ENCODE data around the gene HSPBP1. TPM values are rescaled to one million over a fixed set of nuclear protein-coding genes. Genes with fewer than 3 reads are reported as not detected.
A peak's percentile ranks its signal among the peaks of the same experiment; 100 is the strongest.

Gene HSPBP1
- total and polyA plus RNA-seq, 2 of the 13 experiments (the other 11 are each of a cell fraction or from before 2014, with no cell fraction given): 22.3 to 33.7 TPM

- TF ChIP-seq, protein P1, sequence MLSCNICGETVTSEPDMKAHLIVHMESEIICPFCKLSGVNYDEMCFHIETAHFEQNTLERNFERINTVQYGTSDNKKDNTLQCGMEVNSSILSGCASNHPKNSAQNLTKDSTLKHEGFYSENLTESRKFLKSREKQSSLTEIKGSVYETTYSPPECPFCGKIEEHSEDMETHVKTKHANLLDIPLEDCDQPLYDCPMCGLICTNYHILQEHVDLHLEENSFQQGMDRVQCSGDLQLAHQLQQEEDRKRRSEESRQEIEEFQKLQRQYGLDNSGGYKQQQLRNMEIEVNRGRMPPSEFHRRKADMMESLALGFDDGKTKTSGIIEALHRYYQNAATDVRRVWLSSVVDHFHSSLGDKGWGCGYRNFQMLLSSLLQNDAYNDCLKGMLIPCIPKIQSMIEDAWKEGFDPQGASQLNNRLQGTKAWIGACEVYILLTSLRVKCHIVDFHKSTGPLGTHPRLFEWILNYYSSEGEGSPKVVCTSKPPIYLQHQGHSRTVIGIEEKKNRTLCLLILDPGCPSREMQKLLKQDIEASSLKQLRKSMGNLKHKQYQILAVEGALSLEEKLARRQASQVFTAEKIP (CRISPR knock-in tag; IDR thresholded peaks at IDR 0.05; ENCODE audit: borderline replicate concordance): no peak
- TF ChIP-seq ZNF607 (CRISPR knock-in tag; IDR thresholded peaks at IDR 0.05; ENCODE audit: borderline replicate concordance): peak; percentile 82
- no peak for TF ChIP-seq FOXA1 (IDR thresholded peaks at IDR 0.05)
- peak; percentile 79 for TF ChIP-seq FOXA1 (CRISPR knock-in tag; IDR thresholded peaks at IDR 0.05)
- TF ChIP-seq HNF1A (IDR thresholded peaks at IDR 0.05; ENCODE audit: low read depth): peak; percentile 62
- TF ChIP-seq HNF1A (CRISPR knock-in tag; IDR thresholded peaks at IDR 0.05; ENCODE audit: borderline replicate concordance): peak; percentile 66
- TF ChIP-seq PHF5A (CRISPR knock-in tag; IDR thresholded peaks at IDR 0.05; ENCODE audit: low read depth, unreplicated experiment): peak; percentile 99
- TF ChIP-seq ZBTB8A (CRISPR knock-in tag; IDR thresholded peaks at IDR 0.05; ENCODE audit: borderline replicate concordance, low read depth): no peak
- peak; percentile 79 for TF ChIP-seq NCOA1 (CRISPR knock-in tag; IDR thresholded peaks at IDR 0.05)
- peak; percentile 50; the same call in 1 of the 2 replicates for TF ChIP-seq TBX3 (IDR thresholded peaks at IDR 0.05; ENCODE audit: borderline replicate concordance)
- peak; percentile 59; the same call in 1 of the 2 replicates for TF ChIP-seq ZNF614 (CRISPR knock-in tag; IDR thresholded peaks at IDR 0.05; ENCODE audit: borderline replicate concordance)
- peak; percentile 82; the same call in 1 of the 2 replicates for TF ChIP-seq NFKBIZ (CRISPR knock-in tag; IDR thresholded peaks at IDR 0.05)
- TF ChIP-seq, protein P2, sequence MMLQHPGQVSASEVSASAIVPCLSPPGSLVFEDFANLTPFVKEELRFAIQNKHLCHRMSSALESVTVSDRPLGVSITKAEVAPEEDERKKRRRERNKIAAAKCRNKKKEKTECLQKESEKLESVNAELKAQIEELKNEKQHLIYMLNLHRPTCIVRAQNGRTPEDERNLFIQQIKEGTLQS (CRISPR knock-in tag; IDR thresholded peaks at IDR 0.05): peak; percentile 87
- peak; percentile 94 for TF ChIP-seq HOXA5 (CRISPR knock-in tag; IDR thresholded peaks at IDR 0.05)
- TF ChIP-seq ZNF883 (CRISPR knock-in tag; IDR thresholded peaks at IDR 0.05; ENCODE audit: not compliant biosample characterization): peak; percentile 65
- TF ChIP-seq ZNF274 (CRISPR knock-in tag; IDR thresholded peaks at IDR 0.05): peak; percentile 79
- TF ChIP-seq, protein P3, sequence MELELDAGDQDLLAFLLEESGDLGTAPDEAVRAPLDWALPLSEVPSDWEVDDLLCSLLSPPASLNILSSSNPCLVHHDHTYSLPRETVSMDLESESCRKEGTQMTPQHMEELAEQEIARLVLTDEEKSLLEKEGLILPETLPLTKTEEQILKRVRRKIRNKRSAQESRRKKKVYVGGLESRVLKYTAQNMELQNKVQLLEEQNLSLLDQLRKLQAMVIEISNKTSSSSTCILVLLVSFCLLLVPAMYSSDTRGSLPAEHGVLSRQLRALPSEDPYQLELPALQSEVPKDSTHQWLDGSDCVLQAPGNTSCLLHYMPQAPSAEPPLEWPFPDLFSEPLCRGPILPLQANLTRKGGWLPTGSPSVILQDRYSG (CRISPR knock-in tag; IDR thresholded peaks at IDR 0.05): peak; percentile 96
- TF ChIP-seq ZNF768 (CRISPR knock-in tag; IDR thresholded peaks at IDR 0.05): peak; percentile 83
- peak; percentile 73 for TF ChIP-seq GZF1 (CRISPR knock-in tag; IDR thresholded peaks at IDR 0.05)
- TF ChIP-seq, protein P4, sequence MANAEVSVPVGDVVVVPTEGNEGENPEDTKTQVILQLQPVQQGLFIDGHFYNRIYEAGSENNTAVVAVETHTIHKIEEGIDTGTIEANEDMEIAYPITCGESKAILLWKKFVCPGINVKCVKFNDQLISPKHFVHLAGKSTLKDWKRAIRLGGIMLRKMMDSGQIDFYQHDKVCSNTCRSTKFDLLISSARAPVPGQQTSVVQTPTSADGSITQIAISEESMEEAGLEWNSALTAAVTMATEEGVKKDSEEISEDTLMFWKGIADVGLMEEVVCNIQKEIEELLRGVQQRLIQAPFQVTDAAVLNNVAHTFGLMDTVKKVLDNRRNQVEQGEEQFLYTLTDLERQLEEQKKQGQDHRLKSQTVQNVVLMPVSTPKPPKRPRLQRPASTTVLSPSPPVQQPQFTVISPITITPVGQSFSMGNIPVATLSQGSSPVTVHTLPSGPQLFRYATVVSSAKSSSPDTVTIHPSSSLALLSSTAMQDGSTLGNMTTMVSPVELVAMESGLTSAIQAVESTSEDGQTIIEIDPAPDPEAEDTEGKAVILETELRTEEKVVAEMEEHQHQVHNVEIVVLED (CRISPR knock-in tag; IDR thresholded peaks at IDR 0.05; ENCODE audit: borderline replicate concordance): peak; percentile 81
- peak; percentile 51 for TF ChIP-seq CBX1 (IDR thresholded peaks at IDR 0.05; ENCODE audit: low read depth)
These were observed 63.3 kb downstream of the HSPBP1 start (continued) for GRCh38 chr19:55216461-55217198.

Measured in HepG2 (cell line).